Activated CD8-positive, alpha-beta T cell treated with anti-CD3 and anti-CD28 coated beads for 36 hours (primary cell): ENCODE measurements around the gene NID2. TPM values are rescaled to one million over a fixed set of nuclear protein-coding genes. Genes with fewer than 3 reads are reported as not detected.

Experiments used
- ATAC-seq: fragments of 200-7000 bp; cut with Tn5 transposase; one replicate; pipeline ENCODE4 v1.10.0; 2021; ENCODE audit warnings: mild to moderate bottlenecking, moderate library complexity
- CTCF ChIA-PET: fragments of 350-600 bp; sonication (Branson Sonifier 250); formaldehyde crosslinking; loops from one replicate; lab custom pipeline; 2021; ENCODE audit warnings: antibody characterized with exemption; lab: Charles Lee
- POLR2A ChIA-PET: fragments of 350-600 bp; sonication (Branson Sonifier 250); formaldehyde crosslinking; loops from one replicate; lab custom pipeline; 2021; ENCODE audit warnings: antibody characterized with exemption; lab: Charles Lee
- DNase-seq: peaks from one replicate; pipeline ENCODE4 v3.0.0-alpha.2; 2020
- H3K27ac Mint-ChIP-seq: one replicate; pipeline ENCODE4 v1.8.0; 2021; ENCODE audit warnings: mild to moderate bottlenecking, mixed read lengths
- H3K27me3 Mint-ChIP-seq: one replicate; pipeline ENCODE4 v1.8.0; 2021; ENCODE audit warnings: mixed read lengths
- H3K36me3 Mint-ChIP-seq: one replicate; pipeline ENCODE4 v1.8.0; 2021; ENCODE audit warnings: low read depth, mixed read lengths
- H3K4me1 Mint-ChIP-seq: one replicate; pipeline ENCODE4 v1.8.0; 2021; ENCODE audit warnings: low read depth, mixed read lengths
- H3K4me3 Mint-ChIP-seq: one replicate; pipeline ENCODE4 v1.8.0; 2021; ENCODE audit warnings: mild to moderate bottlenecking, moderate library complexity, mixed read lengths
- H3K9me3 Mint-ChIP-seq: one replicate; pipeline ENCODE4 v1.8.0; 2021; ENCODE audit warnings: mixed read lengths
- CTCF ChIP-seq: fragments of 200-600 bp; IDR thresholded peaks from one replicate; pipeline ENCODE4 v1.8.0; 2022; ENCODE audit warnings: antibody characterized with exemption, mild to moderate bottlenecking
- intact Hi-C: fragments of 100-400 bp; cut with micrococcal nuclease; formaldehyde crosslinking; loops from one replicate; pipeline ENCODE4 v1.10.0; 2022
- total RNA-seq, 2 experiments: library from RNA; stranded (reverse); gene quantifications; one replicate each; pipeline ENCODE4 v1.2.3, GENCODE V29; 2021

NID2 gene
- total RNA-seq, 2 experiments from 2014 or later, result 0.29 TPM; not detected in 1

GRCh38 chr14:52064174-52064573 is 4.7 kb downstream of the NID2 start:
- ATAC-seq (no peak), DNase-seq (no peak)
- ChIA-PET POLR2A (no interaction called here), CTCF (no interaction called here)
- Mint-ChIP-seq H3K4me3 (no peak overlapping the region), H3K27me3 (peaks cover 21% of the 10 kb centered on the region), H3K36me3 (no peaks in the 10 kb centered on the region), H3K27ac (no peak overlapping the region), H3K4me1 (peaks cover 12% of the 10 kb centered on the region), H3K9me3 (no peaks in the 10 kb centered on the region)
- no peak for TF ChIP-seq CTCF
- intact Hi-C loops, result no loop called here

- no peak for DNase-seq
- H3K4me1 Mint-ChIP-seq, result peaks cover 6% of the 10 kb centered on the region
- H3K27ac Mint-ChIP-seq, result no peak overlapping the region
- ChIA-PET CTCF (interaction anchor here (0.6 kb wide), 1 partner anchor 19 kb away, joined by 3 read pairs; no protein-coding TSS in a partner anchor), POLR2A (interaction anchor here (0.6 kb wide), 1 partner anchor 405 kb away, joined by 4 read pairs; no protein-coding TSS in a partner anchor)
- ATAC-seq, result no peak
- no peak for TF ChIP-seq CTCF
- H3K27me3 Mint-ChIP-seq, result peaks cover 17% of the 10 kb centered on the region
- no peaks in the 10 kb centered on the region for H3K36me3 Mint-ChIP-seq
- H3K9me3 Mint-ChIP-seq, result no peaks in the 10 kb centered on the region
- intact Hi-C loops, result no loop called here
- no peak overlapping the region for H3K4me3 Mint-ChIP-seq
These were observed 5.8 kb downstream of the NID2 start for GRCh38 chr14:52063052-52063462.

GRCh38 chr14:52061890-52062289 is 7.0 kb downstream of the NID2 start:
- no peaks in the 10 kb centered on the region for H3K4me1 Mint-ChIP-seq
- H3K9me3 Mint-ChIP-seq, result no peaks in the 10 kb centered on the region
- CTCF ChIA-PET, result interaction anchor here (0.7 kb wide), 1 partner anchor 16 kb away, joined by 3 read pairs; no protein-coding TSS in a partner anchor
- TF ChIP-seq CTCF, result no peak
- intact Hi-C loops, result no loop called here
- ATAC-seq, result no peak
- no peak for DNase-seq
- POLR2A ChIA-PET, result no interaction called here
- H3K36me3 Mint-ChIP-seq, result no peaks in the 10 kb centered on the region
- H3K27me3 Mint-ChIP-seq, result peaks cover 10% of the 10 kb centered on the region
- H3K27ac Mint-ChIP-seq, result no peak overlapping the region
- no peak overlapping the region for H3K4me3 Mint-ChIP-seq

- Mint-ChIP-seq H3K27me3 (peaks cover 5% of the 10 kb centered on the region), H3K27ac (no peak overlapping the region), H3K36me3 (no peaks in the 10 kb centered on the region), H3K9me3 (no peaks in the 10 kb centered on the region), H3K4me3 (no peak overlapping the region), H3K4me1 (no peaks in the 10 kb centered on the region)
- no peak for DNase-seq
- no peak for ATAC-seq
- POLR2A ChIA-PET, result no interaction called here
- intact Hi-C loops, result no loop called here
- TF ChIP-seq CTCF, result no peak
- CTCF ChIA-PET, result no interaction called here
These were observed 7.5 kb downstream of the NID2 start for GRCh38 chr14:52061390-52061789.

- intact Hi-C loops, result no loop called here
- Mint-ChIP-seq H3K27ac (no peak overlapping the region), H3K27me3 (peaks cover 7% of the 10 kb centered on the region), H3K4me1 (no peaks in the 10 kb centered on the region), H3K4me3 (no peak overlapping the region), H3K9me3 (no peaks in the 10 kb centered on the region), H3K36me3 (no peaks in the 10 kb centered on the region)
- POLR2A ChIA-PET, result interaction anchor here (1.0 kb wide), 1 partner anchor 9 kb away, joined by 3 read pairs; the partner anchor contains the start of gene NID2
- no peak for ATAC-seq
- TF ChIP-seq CTCF, result no peak
- no peak for DNase-seq
- CTCF ChIA-PET, result interaction anchor here (1.2 kb wide), 1 partner anchor 87 kb away, joined by 3 read pairs; no protein-coding TSS in a partner anchor
These were observed 8.8 kb downstream of the NID2 start for GRCh38 chr14:52060080-52060479.
